Ureter (tissue), 1 donor: ENCODE results near the gene ADISSP. TPM values are rescaled to one million over a fixed set of nuclear protein-coding genes. Genes with fewer than 3 reads are reported as not detected.

ENCODE experiments used
- DNase-seq: peaks from one replicate; pipeline ENCODE4 v3.0.0-alpha.2; 2020; ENCODE audit warnings: low spot score
- total RNA-seq: library from RNA; stranded (reverse); gene quantifications from one replicate; pipeline ENCODE4 v1.2.4, GENCODE V29; 2023
- donor health status: DM: yes; HTN: yes; CAD: no.

The ADISSP gene
- total RNA-seq, 1 donor from 2014 or later: 36.6 TPM

- no peak for DNase-seq
Observed at GRCh38 chr20:3716195-3716834, 51.2 kb downstream of the ADISSP start.

DNA sequence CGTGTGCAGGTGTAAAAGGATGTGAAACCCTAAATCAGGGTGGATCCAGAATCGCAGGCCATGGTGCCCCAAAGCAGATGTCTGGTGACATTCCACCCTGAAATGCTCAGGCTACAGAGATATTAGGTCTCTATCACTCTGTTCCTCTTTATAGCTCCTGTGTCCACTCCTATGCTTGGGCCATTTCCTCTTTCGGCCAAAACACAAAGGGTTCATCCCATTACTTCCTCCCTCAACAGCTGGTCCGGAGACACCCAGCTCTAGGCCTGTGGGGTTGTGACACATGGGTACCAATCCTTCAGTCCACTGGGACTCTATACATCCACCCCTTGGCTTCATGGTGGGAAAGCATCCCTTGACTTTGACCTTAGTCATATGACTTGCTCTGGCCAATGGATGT is 53.5 kb downstream of the ADISSP start:
- no peak for DNase-seq

GRCh38 chr20:3712279-3712873 is 55.2 kb downstream of the ADISSP start, which contains the start of gene SIGLEC1:
SIGLEC1 (minus strand) TSS chr20:3712600; CDS start chr20:3707128, 5,472 bp downstream.
- DNase-seq: peak; percentile 59

DNA sequence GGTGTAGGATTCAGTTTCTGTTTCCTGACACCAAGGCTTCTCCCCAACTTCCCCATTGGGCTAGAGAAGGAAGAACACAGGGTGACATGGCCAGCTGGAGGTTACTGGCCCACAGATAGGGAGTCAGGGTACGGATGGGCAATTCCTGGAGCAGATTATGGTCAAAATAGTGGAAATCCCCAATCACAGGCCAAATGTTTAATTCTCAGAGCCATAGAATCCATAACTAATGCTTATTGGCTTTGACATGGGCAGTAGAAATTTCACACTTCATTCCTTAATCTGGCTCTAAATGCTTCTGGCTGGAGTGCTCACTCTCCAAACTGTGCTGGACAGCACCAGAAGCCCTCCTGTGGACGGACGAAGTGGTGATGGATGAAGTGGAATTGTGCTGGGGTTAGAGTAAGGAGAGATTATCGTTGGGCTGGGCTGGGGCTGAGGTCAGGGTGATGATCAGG is 56.0 kb downstream of the ADISSP start:
- DNase-seq: no peak

- peak; percentile 72 for DNase-seq
Observed at GRCh38 chr20:3710703-3711483, 56.7 kb downstream of the ADISSP start.

GRCh38 chr20:3710011-3710466 is 57.5 kb downstream of the ADISSP start:
- no peak for DNase-seq

GRCh38 chr20:3707508-3707899 is 60.0 kb downstream of the ADISSP start:
- no peak for DNase-seq

DNA sequence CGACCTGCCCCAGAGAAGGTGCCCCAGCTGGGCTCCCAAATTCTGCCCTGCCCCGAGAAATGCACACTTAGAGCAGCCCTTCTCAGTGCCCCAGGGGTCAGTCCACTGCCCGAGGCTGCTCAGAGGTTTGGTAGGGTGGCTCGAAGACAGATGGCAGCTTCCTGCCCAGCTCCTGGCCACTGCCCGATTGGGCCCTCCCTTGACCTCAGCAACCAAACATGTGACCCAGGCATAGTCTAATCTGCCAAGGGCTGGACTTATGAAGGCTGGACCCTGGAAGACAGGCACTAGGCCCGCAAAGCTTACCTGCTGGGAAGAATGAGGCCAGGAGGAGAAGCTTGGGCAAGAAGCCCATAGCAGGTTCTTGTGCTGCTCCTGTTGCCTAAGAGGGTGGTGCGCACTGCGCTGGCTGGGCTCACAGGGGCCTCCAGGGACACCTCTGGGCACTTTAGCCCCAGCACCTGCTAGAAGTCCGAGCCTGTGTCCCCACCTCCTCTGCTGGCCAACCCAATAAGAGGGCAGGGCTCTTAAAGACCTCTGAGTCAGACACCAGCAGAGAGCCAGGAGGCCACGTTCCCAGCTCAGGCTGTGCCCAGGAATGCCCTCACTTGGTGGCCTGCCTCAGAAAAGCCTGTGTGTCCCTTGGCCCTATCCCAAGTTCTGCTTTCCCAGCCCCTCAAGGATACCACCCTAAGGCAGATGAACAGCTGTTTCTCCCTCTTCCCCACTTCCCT is 60.6 kb downstream of the ADISSP start:
- no peak for DNase-seq

GRCh38 chr20:3705970-3706739 is 61.4 kb downstream of the ADISSP start:
- DNase-seq: no peak

- DNase-seq: no peak
Observed at GRCh38 chr20:3705491-3705969, 62.0 kb downstream of the ADISSP start.

DNA sequence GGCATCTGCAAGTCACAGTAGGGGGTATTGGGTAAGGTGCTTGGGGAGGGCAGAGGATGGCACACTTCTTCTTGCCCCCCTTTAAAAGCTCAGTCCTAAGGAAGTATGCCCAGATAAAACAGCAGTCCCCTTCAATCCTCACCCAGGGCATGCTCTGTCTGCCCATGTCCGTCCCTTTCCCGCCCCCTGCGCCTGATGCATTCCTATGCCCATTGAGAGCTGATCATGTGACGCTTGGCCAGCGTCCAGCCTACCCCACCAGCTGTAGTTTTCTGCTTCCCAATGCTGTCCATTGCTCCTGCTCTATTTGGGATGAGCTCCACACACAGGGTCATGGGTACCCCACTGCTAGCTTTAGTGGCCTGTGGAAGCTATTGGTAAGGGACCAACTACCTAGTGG is 63.5 kb downstream of the ADISSP start:
- no peak for DNase-seq

Other genes with a start within 250 kb of the ADISSP start
- gene GFRA4, start 104.4 kb downstream of the ADISSP start, total RNA-seq: not detected
- 56.9 TPM for gene ADAM33, start 85.7 kb downstream of the ADISSP start, total RNA-seq
- gene SIGLEC1, start 55.2 kb downstream of the ADISSP start, total RNA-seq: 9.5 TPM
- 9.7 TPM for gene HSPA12B, start 35.1 kb downstream of the ADISSP start, total RNA-seq
- 0.29 TPM for gene SPEF1, start 13.7 kb upstream of the ADISSP start, total RNA-seq
- gene CENPB, start 19.0 kb upstream of the ADISSP start, total RNA-seq: 84.1 TPM
- gene CDC25B, start 28.6 kb upstream of the ADISSP start, total RNA-seq: 16.6 TPM
- gene AP5S1, start 52.8 kb upstream of the ADISSP start, total RNA-seq: 13.6 TPM
- 49.2 TPM for gene MAVS, start 79.1 kb upstream of the ADISSP start, total RNA-seq
- gene PANK2, start 121.6 kb upstream of the ADISSP start, total RNA-seq: 40.1 TPM
- gene RNF24, start 247.8 kb upstream of the ADISSP start, total RNA-seq: 15.9 TPM